Calu3 (cell line): ENCODE data around the gene COBLL1. TPM values are rescaled to one million over a fixed set of nuclear protein-coding genes. Genes with fewer than 3 reads are reported as not detected.

Source experiments
- BruUV-seq: library from RNA; stranded (reverse); fragments of 400-500 nt; replicated peaks from 2 replicates; lab custom pipeline; 2021; lab: Mats Ljungman, UMichigan
- CTCF ChIA-PET: fragments of 300-600 bp; sonication (Branson Sonifier 250); formaldehyde crosslinking; loops from one replicate; lab custom pipeline; 2022; ENCODE audit warnings: antibody characterized with exemption; lab: Charles Lee
- DNase-seq: peaks from one replicate; pipeline ENCODE4 v3.0.0; 2022
- H3K27ac Mint-ChIP-seq: one replicate; pipeline ENCODE4 v1.8.0; 2022; ENCODE audit warnings: mixed read lengths; ENCODE audit not compliant: unreplicated experiment
- H3K27me3 Mint-ChIP-seq: one replicate; pipeline ENCODE4 v1.8.0; 2022; ENCODE audit warnings: mixed read lengths; ENCODE audit not compliant: unreplicated experiment
- H3K36me3 Mint-ChIP-seq: one replicate; pipeline ENCODE4 v1.8.0; 2022; ENCODE audit warnings: mild to moderate bottlenecking, moderate library complexity, mixed read lengths; ENCODE audit not compliant: insufficient read depth, unreplicated experiment
- H3K4me1 Mint-ChIP-seq: one replicate; pipeline ENCODE4 v1.8.0; 2022; ENCODE audit warnings: mild to moderate bottlenecking, low read depth, mixed read lengths; ENCODE audit not compliant: unreplicated experiment
- H3K4me3 Mint-ChIP-seq: one replicate; pipeline ENCODE4 v1.8.0; 2022; ENCODE audit warnings: mild to moderate bottlenecking, low read depth, moderate library complexity, mixed read lengths; ENCODE audit not compliant: unreplicated experiment
- H3K9me3 Mint-ChIP-seq: one replicate; pipeline ENCODE4 v1.8.0; 2022; ENCODE audit warnings: low read depth, mixed read lengths; ENCODE audit not compliant: unreplicated experiment
- CTCF ChIP-seq: fragments of 200-600 bp; IDR thresholded peaks from one replicate; pipeline ENCODE4 v1.8.0; 2022; ENCODE audit warnings: antibody characterized with exemption; ENCODE audit not compliant: unreplicated experiment
- intact Hi-C: fragments of 100-400 bp; cut with micrococcal nuclease; formaldehyde crosslinking; loops from one replicate; pipeline ENCODE4 v1.10.0; 2022; ENCODE audit not compliant: unreplicated experiment
- total RNA-seq: library from RNA; stranded (reverse); gene quantifications from 2 replicates; pipeline ENCODE4 v1.2.3, GENCODE V29; 2022

The COBLL1 gene
- total RNA-seq, 1 experiment from 2014 or later, result 44.9 TPM

GRCh38 chr2:164696634-164697033, 145.0 kb downstream of the COBLL1 start:
- intact Hi-C loops, result loop anchor here (1.0 kb wide), 1 partner anchor 21 kb away; no protein-coding TSS in a partner anchor
- H3K4me3 Mint-ChIP-seq, result no peak overlapping the region
- H3K27ac Mint-ChIP-seq, result no peak overlapping the region
- H3K36me3 Mint-ChIP-seq, result peaks cover 7% of the 10 kb centered on the region
- no peak for DNase-seq
- peaks cover 19% of the 10 kb centered on the region for H3K4me1 Mint-ChIP-seq
- no TSS peak for BruUV-seq
- no peaks in the 10 kb centered on the region for H3K27me3 Mint-ChIP-seq
- H3K9me3 Mint-ChIP-seq, result no peaks in the 10 kb centered on the region
- no peak for TF ChIP-seq CTCF
- CTCF ChIA-PET, result no interaction called here

- intact Hi-C loops, result no loop called here
- H3K4me3 Mint-ChIP-seq, result no peak overlapping the region
- peaks cover 7% of the 10 kb centered on the region for H3K36me3 Mint-ChIP-seq
- H3K9me3 Mint-ChIP-seq, result no peaks in the 10 kb centered on the region
- H3K4me1 Mint-ChIP-seq, result peaks cover 19% of the 10 kb centered on the region
- TF ChIP-seq CTCF, result no peak
- CTCF ChIA-PET, result interaction anchor here (0.6 kb wide), 1 partner anchor 29 kb away, joined by 4 read pairs; no protein-coding TSS in a partner anchor
- no TSS peak for BruUV-seq
- no peak overlapping the region for H3K27ac Mint-ChIP-seq
- H3K27me3 Mint-ChIP-seq, result no peaks in the 10 kb centered on the region
- no peak for DNase-seq
Observed at GRCh38 chr2:164694275-164694695, 147.3 kb downstream of the COBLL1 start.

- Mint-ChIP-seq H3K9me3 (no peaks in the 10 kb centered on the region), H3K27ac (no peak overlapping the region), H3K27me3 (no peaks in the 10 kb centered on the region), H3K4me1 (peaks cover 19% of the 10 kb centered on the region), H3K4me3 (no peak overlapping the region), H3K36me3 (peaks cover 7% of the 10 kb centered on the region)
- DNase-seq, result no peak
- intact Hi-C loops, result no loop called here
- TF ChIP-seq CTCF, result no peak
- CTCF ChIA-PET, result no interaction called here
- no TSS peak for BruUV-seq
Observed at GRCh38 chr2:164693834-164694233, 147.8 kb downstream of the COBLL1 start.

DNA sequence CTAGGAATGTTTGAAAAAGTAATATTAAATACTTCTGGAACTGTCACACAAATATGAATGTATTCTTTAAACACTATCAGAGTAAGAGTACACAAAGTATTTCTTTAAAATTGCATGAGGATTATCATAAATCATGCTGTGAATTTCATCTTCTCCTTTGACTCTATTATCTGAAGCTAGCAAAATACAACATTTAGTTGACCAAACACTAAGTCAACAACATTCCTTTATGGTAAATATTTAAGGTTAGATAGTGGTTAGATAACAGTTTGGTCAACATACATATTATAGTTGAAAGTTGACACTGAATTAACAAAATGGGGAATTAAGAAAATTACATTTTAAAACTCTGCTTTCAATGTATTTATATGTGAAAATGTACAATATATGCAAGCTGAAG, 148.2 kb downstream of the COBLL1 start:
- Mint-ChIP-seq H3K9me3 (no peaks in the 10 kb centered on the region), H3K27me3 (no peaks in the 10 kb centered on the region), H3K4me1 (peaks cover 19% of the 10 kb centered on the region), H3K36me3 (peaks cover 7% of the 10 kb centered on the region), H3K27ac (no peak overlapping the region), H3K4me3 (no peak overlapping the region)
- CTCF ChIA-PET, result no interaction called here
- DNase-seq, result no peak
- TF ChIP-seq CTCF, result no peak
- intact Hi-C loops, result no loop called here
- no TSS peak for BruUV-seq
